Measurements from ENCODE around the gene CETP. TPM values are rescaled to one million over a fixed set of nuclear protein-coding genes. Genes with fewer than 3 reads are reported as not detected.

The CETP gene
- total RNA-seq, 1 experiment from 2014 or later: not detected

DNA sequence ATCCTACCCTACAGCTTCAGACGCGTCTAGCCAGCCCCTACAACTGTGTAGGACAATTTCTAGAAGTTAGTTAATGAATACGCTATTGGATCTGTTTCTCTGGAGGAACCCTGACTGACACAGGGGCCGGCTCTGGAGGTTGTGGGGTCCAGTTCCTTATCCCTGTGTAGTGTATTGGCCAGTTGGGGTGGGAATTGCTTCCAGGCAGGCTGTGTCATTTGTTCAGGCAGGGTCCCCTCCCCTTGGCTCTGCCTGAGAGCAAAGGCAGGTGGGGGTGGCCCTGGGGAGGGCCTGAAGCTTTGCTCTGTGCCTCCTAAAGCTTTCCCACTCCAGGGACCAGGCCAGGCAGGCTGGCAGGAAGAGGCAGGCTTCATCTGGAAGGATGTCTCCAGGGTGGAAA lies 11.7 kb upstream of the CETP start:
- no peak for DNase-seq (ENCODE audit: low read depth)
- in situ Hi-C loops (cut with HindIII; ENCODE audit: low pct_unique_long_range_greater_than_20kb, low sequenced_read_pairs): no loop called here

DNA sequence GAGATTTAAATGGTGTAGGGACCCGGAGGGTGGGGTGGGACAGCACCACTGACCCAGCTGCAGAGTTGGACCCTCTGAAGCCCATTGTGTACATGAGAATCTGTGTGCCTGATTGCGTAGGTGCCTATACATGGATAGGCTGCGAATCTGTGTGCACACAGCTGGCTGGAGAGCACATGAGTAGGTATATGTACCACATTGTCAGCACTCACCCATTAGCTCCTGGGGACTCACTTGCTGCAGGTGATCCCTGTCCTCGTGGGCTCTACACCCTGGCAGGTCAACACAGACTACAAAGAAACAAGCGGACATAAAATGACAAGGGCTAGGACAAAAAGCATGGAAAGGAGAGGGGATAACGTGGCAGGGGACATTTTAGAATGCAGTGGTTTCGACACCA lies 11.3 kb upstream of the CETP start:
- no peak for DNase-seq (ENCODE audit: low read depth)
- in situ Hi-C loops (cut with HindIII; ENCODE audit: low pct_unique_long_range_greater_than_20kb, low sequenced_read_pairs): no loop called here

DNA sequence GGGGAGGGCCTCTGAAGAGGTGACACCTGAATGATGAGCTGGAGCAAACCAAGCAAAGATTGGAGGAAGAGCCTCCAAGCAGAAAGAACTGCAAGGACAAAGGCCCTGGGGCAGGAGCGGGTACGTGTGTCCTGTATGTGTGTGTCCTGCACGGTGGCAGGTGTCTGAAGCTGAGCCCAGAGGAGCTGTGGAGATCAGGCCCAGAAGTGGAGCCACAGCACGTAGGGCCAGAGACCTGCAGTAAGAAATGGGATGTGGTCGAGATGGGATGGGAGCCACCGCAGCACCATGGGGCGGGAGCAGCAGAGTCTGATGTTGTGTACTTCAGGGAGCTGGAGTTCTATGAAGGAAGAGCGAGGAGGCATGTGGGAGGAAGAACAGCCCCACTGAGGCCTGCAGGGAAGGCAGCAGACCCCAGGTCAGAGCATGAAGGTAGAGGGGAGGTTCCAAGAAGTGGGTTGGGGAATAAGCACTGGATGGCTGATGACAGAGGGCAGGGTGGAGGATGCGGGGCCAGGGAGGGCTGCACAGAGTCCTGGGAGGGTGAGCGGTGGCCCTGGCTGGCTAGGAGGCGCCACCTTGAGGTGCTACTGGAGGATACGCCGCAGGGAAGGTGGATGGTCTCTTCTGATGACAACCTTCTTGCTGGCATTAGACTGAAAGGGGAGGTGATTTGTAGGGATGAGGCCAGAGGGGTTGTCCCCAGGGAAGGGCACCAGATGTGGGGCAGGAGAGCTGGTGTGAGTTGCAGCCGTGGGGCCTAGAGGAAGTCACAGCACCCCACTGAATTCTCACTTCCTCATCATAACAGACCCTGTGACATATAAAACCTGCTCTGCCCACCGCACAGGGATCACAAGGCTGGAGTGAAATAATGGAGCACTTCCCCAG lies 10.6 kb upstream of the CETP start:
- in situ Hi-C loops (cut with HindIII; ENCODE audit: low pct_unique_long_range_greater_than_20kb, low sequenced_read_pairs): no loop called here
- DNase-seq (ENCODE audit: low read depth): peak; percentile 14

DNA sequence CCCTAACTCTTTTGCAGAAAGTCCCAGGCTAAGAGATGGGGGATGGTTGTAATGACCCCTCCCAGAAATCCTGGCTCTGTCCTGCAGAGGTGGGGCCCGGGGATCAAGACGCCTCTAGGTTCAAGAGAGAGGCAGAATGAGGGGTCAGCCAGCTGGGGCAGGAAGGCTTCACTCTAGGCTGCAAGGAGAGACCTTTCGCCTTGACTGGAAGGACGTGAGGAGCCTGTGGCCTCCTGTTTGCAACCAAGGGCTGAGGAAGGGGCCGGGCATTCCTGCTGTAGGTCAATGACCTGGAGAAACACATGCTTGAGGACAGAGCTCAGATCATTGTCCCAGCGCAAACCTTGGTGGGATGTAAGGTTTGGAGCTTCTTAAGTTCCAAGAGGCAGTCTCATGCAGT lies 8.7 kb upstream of the CETP start:
- no peak for DNase-seq (ENCODE audit: low read depth)
- in situ Hi-C loops (cut with HindIII; ENCODE audit: low pct_unique_long_range_greater_than_20kb, low sequenced_read_pairs): no loop called here

DNA sequence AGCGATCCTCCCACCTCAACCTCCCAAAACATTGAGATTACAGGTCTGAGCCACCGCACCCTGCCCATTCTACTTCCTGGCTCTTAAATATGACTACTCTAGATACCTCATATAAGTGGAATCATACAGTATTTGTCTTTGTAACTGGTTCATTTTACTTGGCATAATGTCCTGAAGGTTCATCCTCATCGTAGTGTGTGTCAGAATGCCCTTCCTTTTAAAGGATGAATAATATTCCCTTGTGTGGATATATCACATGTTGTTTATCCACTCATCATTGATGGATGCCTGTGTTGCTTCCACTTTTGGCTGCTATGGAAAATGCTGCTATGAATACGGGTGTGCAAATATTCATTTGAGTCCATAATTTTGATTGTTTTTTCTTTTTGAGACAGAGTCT lies 5.7 kb upstream of the CETP start:
- in situ Hi-C loops (cut with HindIII; ENCODE audit: low pct_unique_long_range_greater_than_20kb, low sequenced_read_pairs): no loop called here
- no peak for DNase-seq (ENCODE audit: low read depth)

DNA sequence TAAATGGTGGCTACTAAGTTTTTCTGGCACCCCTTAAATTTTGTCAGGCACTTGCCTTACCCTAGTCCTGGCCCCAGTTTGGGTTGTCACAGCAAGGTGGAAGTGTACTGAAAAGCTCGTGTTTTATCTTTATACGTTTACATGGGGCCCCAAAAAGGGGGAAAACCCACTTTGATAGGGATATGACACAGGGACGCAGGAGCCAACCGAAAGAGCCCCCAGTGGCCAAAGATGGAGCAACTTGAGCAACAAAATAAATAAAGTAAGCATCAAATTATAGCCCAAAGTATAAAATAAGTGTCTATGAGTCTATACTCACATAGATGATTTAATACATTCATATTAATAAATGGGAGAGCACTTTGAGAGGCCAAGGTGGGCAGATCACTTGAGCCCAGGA lies 5.0 kb upstream of the CETP start:
- in situ Hi-C loops (cut with HindIII; ENCODE audit: low pct_unique_long_range_greater_than_20kb, low sequenced_read_pairs): no loop called here
- no peak for DNase-seq (ENCODE audit: low read depth)

DNA sequence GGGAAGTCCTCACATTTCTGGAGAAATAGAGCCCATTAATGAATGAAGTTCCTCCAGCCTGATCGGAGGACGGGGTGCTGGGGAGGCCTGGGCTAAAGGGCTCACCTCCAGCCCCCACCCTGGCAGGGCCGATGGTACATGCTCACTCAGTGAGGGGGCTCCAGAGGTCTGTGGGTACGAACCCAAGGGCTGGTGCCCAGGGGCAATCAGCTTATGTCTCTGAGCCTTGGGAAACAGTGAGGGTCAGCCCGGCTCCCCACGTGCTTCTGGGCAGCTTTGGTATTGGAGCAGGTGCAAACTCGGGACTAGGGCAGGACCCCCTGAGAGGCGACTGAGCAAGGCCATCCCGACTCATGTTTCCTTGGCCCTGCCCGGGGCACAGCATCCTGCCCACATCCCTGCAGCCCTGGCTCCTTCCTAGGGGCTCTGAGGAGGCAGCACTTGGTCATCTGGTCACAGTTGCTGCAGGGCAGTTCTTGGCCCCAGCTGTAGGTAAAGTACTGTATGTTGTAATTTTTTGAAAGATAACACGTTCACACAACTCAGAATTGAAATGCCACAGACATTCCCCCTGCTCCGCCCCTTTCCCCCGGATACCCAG lies 969 bp upstream of the CETP start:
- DNase-seq (ENCODE audit: low read depth): no peak
- in situ Hi-C loops (cut with HindIII; ENCODE audit: low pct_unique_long_range_greater_than_20kb, low sequenced_read_pairs): no loop called here

DNA sequence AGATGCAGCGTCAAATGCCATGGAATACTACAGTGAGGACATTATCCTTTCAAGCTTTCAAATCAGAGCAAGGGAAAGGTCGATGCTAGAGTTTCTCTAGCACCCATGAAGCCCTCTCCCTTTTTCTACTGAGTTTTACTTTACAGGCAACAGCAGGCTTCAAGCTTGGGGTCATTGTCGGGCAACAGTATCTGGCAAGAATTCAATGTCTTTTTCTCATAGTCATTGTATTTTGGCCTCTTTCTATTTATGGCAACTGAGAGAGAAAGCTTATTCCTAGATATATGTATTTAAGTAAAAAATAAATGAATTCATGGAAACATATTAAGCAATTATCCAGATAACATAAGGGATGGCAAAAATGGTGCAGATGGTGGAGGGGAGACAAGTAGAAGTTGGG lies 364 bp upstream of the CETP start:
- in situ Hi-C loops (cut with HindIII; ENCODE audit: low pct_unique_long_range_greater_than_20kb, low sequenced_read_pairs): no loop called here
- DNase-seq (ENCODE audit: low read depth): no peak

DNA sequence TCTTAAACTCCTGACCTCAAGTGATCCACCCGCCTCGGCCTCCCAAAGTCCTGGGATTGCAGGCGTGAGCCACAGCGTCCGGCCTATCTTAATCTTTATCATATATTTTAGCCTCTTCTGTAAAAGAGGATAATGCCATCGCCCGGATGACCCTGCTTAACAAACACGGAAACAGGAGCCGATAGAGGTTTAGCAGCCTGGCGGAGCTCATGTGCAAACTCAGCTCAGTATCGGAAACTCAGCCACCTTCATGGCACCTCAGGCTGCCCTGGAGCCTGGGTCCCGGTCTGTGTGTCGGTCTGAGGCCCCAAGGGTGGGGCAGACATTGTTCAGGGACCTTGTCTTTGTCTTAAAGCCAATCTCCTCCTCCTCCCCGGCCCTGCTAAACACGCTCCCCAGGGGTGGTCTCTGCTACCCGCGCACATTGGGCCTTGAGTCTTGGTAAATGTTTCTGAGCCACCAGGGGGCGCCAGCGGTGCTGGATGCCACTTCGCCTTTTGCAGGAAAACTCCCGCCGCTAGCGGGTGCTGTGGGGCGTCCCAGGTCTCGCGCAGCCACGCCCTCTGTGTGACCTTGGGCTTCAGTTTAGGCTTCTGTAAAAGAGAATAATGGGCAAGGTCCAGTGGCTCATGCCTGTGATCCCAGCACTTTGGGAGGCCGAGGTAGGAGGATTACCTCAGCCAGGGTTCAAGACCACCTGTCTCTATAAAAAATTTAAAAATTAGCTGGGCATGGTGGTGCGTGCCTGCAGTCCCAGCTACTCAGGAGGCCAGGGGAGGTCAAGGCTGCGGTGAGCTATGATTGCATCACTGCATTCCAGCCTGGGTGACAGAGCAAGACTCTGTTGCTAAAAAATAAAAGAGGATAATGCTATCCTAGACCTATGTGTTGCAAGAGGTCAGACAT lies 2.7 kb downstream of the CETP start:
- in situ Hi-C loops (cut with HindIII; ENCODE audit: low pct_unique_long_range_greater_than_20kb, low sequenced_read_pairs): no loop called here
- DNase-seq (ENCODE audit: low read depth): no peak

DNA sequence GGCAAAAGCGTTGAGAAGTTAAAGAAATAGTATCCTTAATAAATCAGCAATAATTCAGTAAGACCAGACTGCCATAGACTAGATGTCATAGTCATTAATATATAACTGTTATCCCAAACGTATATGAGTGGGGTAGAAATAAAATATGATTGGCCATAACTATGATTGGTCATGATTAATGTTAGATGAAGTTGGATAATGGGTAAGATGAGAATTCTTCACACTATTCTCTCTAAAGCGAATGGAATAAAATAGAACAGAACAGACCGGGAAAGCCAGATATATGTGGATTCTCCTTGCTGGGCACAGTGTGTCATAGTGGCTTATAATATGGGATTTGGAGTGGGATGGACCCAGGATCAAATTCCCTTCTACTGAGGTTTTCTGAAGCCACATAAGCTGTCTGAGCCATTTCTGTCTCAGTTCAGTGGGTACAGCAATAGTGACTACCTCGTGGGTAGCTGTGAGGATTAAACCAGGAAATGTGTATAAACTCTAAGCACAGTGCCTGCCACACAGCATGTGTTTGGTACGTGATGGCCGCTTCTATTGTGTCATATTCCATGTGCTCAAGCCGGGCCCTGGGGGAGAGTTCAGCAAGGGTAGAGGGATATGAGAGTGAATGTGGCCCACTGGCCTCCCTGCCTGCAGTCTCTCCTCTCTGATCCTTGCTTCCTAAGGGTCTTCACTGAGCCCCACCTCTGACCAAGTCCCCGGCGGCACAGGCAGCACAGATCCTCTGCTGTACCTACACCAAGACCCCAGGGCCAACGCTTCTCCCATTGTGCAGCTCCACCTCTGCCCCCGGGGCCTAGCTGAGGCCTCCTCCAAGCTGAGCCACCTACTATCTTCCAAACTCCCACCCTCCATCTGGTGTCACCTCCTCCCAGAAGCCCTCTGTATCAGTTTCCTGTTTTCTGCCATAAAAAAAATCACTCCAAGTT lies 3.7 kb downstream of the CETP start:
- DNase-seq (ENCODE audit: low read depth): no peak
- in situ Hi-C loops (cut with HindIII; ENCODE audit: low pct_unique_long_range_greater_than_20kb, low sequenced_read_pairs): no loop called here

DNA sequence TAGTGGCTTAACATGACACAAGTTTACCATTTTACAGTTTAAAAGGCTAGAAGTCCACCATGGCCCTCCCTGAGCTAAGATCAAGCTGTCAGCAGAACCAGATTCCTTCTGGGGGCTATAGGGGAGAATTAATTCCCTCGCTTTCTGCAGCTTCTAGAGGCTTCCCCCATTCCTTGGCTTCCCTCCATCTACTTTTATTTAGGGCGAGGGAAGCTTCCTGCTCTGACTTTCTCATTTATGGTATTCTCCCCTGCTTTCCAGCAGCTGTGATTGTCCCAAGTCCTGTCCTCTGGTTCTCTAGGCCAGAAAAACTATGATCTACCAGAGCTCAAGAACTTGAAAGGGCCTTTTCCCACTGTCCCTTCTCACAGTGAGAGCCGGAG lies 4.3 kb downstream of the CETP start:
- DNase-seq (ENCODE audit: low read depth): no peak
- in situ Hi-C loops (cut with HindIII; ENCODE audit: low pct_unique_long_range_greater_than_20kb, low sequenced_read_pairs): no loop called here

DNA sequence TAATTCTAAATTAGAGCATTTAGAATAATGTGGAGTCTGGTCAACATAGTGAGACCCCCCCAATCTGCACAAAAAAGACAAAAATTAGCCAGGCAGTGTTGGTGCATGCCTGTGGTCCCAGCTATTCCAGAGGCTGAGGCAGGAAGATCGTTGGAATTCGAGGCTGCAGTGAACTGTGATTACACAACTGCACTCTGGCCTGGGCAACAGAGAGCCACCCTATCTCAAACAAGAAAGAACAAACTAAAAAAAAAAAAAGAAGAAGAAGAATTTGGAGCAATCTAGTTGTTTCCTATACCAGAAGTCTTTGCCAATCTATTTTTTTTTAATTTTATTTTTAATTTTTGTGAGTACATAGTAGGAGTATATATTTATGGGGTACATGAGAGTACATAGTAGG lies 6.0 kb downstream of the CETP start:
- no peak for DNase-seq (ENCODE audit: low read depth)
- in situ Hi-C loops (cut with HindIII; ENCODE audit: low pct_unique_long_range_greater_than_20kb, low sequenced_read_pairs): no loop called here

DNA sequence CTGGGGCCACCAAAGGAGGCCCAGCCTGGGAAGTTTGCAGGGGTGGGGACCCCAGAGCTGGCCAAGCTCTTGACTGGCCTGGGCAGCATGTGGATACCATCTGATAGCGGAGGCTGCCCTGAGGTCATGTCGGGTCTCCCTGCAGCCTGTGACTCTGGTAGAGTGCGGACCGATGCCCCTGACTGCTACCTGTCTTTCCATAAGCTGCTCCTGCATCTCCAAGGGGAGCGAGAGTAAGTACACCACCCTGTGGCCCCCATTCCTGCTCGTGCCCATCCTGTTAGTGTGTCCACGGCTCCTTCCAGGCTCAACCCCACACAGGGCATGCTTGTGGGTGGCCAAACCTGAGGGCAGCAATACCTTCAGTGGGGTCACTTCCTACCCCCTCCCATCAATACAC lies 8.0 kb downstream of the CETP start:
- no peak for DNase-seq (ENCODE audit: low read depth)
- in situ Hi-C loops (cut with HindIII; ENCODE audit: low pct_unique_long_range_greater_than_20kb, low sequenced_read_pairs): no loop called here

DNA sequence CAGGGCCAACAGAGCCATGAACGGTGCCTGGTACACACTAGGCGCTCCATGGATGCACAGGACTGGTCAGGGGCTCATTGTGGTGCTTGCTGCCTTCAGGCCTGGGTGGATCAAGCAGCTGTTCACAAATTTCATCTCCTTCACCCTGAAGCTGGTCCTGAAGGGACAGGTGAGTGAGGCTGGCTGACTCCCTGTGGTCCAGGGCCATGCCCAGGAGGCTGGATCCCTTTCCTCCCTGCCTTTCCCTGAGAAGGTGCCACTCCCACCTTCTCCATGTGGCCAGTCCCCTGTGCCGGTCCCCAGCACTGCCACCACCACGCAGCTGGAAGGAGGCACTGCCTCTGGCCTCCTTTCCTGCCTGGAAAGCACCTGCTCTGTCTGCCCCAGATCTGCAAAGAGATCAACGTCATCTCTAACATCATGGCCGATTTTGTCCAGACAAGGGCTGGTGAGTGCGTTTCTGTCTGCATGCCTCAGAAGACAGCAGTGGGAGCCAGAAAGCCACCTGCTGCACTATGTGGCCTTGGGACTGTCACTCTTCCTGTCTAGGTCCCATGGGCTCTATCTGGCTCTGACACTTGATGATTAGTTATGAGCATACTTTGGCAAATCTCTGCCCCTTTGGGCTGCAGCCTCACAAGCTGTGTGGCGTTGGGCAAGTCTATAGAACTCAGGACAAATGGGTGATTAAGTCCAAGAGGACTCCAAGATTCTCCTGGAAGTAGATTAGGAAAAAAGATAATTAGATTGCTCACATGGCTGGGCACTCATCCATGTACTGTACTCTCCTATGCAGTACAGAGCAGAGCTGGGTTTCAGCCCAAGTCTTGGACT lies 9.4 kb downstream of the CETP start:
- DNase-seq (ENCODE audit: low read depth): no peak
- in situ Hi-C loops (cut with HindIII; ENCODE audit: low pct_unique_long_range_greater_than_20kb, low sequenced_read_pairs): no loop called here

DNA sequence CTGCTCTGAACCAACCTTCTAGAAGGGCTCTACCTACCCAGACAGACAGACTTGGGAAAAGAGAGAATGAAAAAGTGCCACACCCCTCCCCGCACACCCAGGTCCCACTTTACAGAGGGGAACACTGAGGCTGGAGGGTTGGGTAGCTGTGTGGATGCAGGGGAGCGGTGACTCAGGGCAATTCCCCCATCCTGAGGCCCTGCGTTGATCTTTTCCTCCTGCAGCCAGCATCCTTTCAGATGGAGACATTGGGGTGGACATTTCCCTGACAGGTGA lies 10.0 kb downstream of the CETP start:
- DNase-seq (ENCODE audit: low read depth): no peak
- in situ Hi-C loops (cut with HindIII; ENCODE audit: low pct_unique_long_range_greater_than_20kb, low sequenced_read_pairs): no loop called here

DNA sequence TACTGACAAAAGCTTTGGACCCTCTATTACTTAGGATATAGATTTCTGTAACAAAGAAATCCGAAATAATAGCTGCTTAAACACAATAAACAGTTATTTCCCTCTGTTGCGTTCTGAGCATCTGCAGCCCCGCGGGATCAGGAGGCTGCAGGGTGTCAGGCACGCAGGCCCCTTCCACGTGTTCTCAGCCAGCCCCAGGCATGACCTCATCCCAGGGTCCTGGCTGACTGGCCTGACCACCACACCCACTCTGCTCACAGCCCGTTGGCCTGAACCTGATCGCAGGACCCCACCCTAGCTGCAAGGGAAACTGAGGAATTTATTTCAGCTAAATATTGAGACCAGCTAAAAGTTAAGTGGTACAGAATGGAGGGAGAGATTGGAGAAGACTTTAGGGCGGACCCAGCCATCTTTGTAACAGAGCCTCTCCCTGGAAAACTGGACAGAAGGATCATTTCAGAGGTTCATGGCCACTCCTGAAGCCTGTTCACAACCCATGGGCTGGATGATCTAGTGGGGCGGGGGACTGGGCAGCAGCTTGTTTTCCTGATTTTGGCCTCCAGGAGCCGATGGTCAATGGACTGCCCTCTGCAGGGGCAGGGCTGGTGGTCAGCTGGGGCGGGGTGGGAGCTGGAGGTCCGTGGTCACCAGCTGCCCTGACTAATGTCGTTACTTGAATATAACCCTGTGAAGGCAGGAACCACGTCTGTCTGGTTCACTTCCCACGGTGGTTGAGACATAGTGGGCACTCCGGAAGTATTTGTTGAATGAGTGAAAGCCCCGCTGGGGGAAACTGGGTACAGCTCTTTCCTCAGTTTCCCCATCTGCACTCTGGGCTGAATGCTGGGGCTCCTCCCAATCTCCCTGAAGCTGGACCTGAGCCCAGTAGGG lies 10.9 kb downstream of the CETP start:
- in situ Hi-C loops (cut with HindIII; ENCODE audit: low pct_unique_long_range_greater_than_20kb, low sequenced_read_pairs): no loop called here
- DNase-seq (ENCODE audit: low read depth): no peak

DNA sequence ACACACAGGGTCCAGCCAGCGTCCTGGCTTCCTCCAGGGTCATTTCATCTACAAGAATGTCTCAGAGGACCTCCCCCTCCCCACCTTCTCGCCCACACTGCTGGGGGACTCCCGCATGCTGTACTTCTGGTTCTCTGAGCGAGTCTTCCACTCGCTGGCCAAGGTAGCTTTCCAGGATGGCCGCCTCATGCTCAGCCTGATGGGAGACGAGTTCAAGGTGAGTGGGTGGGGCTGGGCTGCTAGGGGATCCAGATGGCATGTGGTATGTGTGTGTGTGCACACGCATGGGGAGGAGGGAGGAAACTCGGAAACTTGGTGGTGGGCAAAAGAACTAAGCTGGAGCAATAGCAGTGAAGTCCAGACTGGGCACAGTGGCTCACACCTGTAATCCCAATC lies 11.5 kb downstream of the CETP start:
- in situ Hi-C loops (cut with HindIII; ENCODE audit: low pct_unique_long_range_greater_than_20kb, low sequenced_read_pairs): no loop called here
- DNase-seq (ENCODE audit: low read depth): no peak
